ENCODE results near the gene TLL2. TPM values are rescaled to one million over a fixed set of nuclear protein-coding genes. Genes with fewer than 3 reads are reported as not detected.

Gene TLL2
- total RNA-seq, 1 donor from 2014 or later = 1.9 TPM

GRCh38 chr10:96380821-96381220 is 132.9 kb downstream of the TLL2 start:
- Mint-ChIP-seq H3K4me1 (ENCODE audit: low read depth) (peaks cover 9% of the 10 kb centered on the region), H3K36me3 (ENCODE audit: low read depth) (no peaks in the 10 kb centered on the region), H3K27me3 (ENCODE audit: low read depth) (peaks cover 5% of the 10 kb centered on the region), H3K4me3 (ENCODE audit: unreplicated experiment) (no peak overlapping the region), H3K27ac (ENCODE audit: unreplicated experiment) (no peak overlapping the region), H3K9me3 (ENCODE audit: low read depth) (no peaks in the 10 kb centered on the region)
- DNase-seq (ENCODE audit: low spot score) = no peak
- TF ChIP-seq CTCF (IDR thresholded peaks at IDR 0.05) = no peak

- H3K27me3 Mint-ChIP-seq (ENCODE audit: low read depth) = peaks cover 7% of the 10 kb centered on the region
- no peak for TF ChIP-seq CTCF (IDR thresholded peaks at IDR 0.05)
- peaks cover 17% of the 10 kb centered on the region for H3K4me1 Mint-ChIP-seq (ENCODE audit: low read depth)
Measured at GRCh38 chr10:96379758-96380157, 134.0 kb downstream of the TLL2 start.

GRCh38 chr10:96378741-96379140 is 135.0 kb downstream of the TLL2 start:
- no peaks in the 10 kb centered on the region for H3K9me3 Mint-ChIP-seq (ENCODE audit: low read depth)
- no peak for TF ChIP-seq CTCF (IDR thresholded peaks at IDR 0.05)
- DNase-seq (ENCODE audit: low spot score) = no peak
- H3K4me1 Mint-ChIP-seq (ENCODE audit: low read depth) = peaks cover 19% of the 10 kb centered on the region
- no peaks in the 10 kb centered on the region for H3K36me3 Mint-ChIP-seq (ENCODE audit: low read depth)
- H3K27ac Mint-ChIP-seq (ENCODE audit: unreplicated experiment) = no peak overlapping the region
- no peak overlapping the region for H3K4me3 Mint-ChIP-seq (ENCODE audit: unreplicated experiment)
- H3K27me3 Mint-ChIP-seq (ENCODE audit: low read depth) = peaks cover 7% of the 10 kb centered on the region

More at GRCh38 chr10:96379758-96380157, 134.0 kb downstream of the TLL2 start:
- no peak for DNase-seq (ENCODE audit: low spot score)
- Mint-ChIP-seq H3K9me3 (ENCODE audit: low read depth) (no peaks in the 10 kb centered on the region), H3K36me3 (ENCODE audit: low read depth) (no peaks in the 10 kb centered on the region), H3K27ac (ENCODE audit: unreplicated experiment) (no peak overlapping the region), H3K4me3 (ENCODE audit: unreplicated experiment) (no peak overlapping the region)

GRCh38 chr10:96377816-96378294 is 135.9 kb downstream of the TLL2 start:
- no peak for TF ChIP-seq CTCF (IDR thresholded peaks at IDR 0.05)
- Mint-ChIP-seq H3K27me3 (ENCODE audit: low read depth) (peaks cover 7% of the 10 kb centered on the region), H3K4me3 (ENCODE audit: unreplicated experiment) (no peak overlapping the region), H3K27ac (ENCODE audit: unreplicated experiment) (no peak overlapping the region), H3K4me1 (ENCODE audit: low read depth) (peaks cover 19% of the 10 kb centered on the region), H3K9me3 (ENCODE audit: low read depth) (no peaks in the 10 kb centered on the region), H3K36me3 (ENCODE audit: low read depth) (no peaks in the 10 kb centered on the region)
- DNase-seq (ENCODE audit: low spot score) = no peak

- peaks cover 19% of the 10 kb centered on the region for H3K4me1 Mint-ChIP-seq (ENCODE audit: low read depth)
- TF ChIP-seq CTCF (IDR thresholded peaks at IDR 0.05) = no peak
- H3K36me3 Mint-ChIP-seq (ENCODE audit: low read depth) = no peaks in the 10 kb centered on the region
- no peaks in the 10 kb centered on the region for H3K9me3 Mint-ChIP-seq (ENCODE audit: low read depth)
- no peak for DNase-seq (ENCODE audit: low spot score)
- peaks cover 7% of the 10 kb centered on the region for H3K27me3 Mint-ChIP-seq (ENCODE audit: low read depth)
- no peak overlapping the region for H3K27ac Mint-ChIP-seq (ENCODE audit: unreplicated experiment)
- no peak overlapping the region for H3K4me3 Mint-ChIP-seq (ENCODE audit: unreplicated experiment)
Measured at GRCh38 chr10:96376483-96376882, 137.2 kb downstream of the TLL2 start.
